NCI-H510A treated with DMSO at 0.1 percent for 48 hours (cell line): ENCODE data around the gene NCR3LG1.
A peak's percentile ranks its signal among the peaks of the same experiment; 100 is the strongest.

Source experiments
- DNase-seq: peaks from one replicate; lab custom pipeline; 2025; lab: John Stamatoyannopoulos, UW

NCR3LG1 gene, protein sequence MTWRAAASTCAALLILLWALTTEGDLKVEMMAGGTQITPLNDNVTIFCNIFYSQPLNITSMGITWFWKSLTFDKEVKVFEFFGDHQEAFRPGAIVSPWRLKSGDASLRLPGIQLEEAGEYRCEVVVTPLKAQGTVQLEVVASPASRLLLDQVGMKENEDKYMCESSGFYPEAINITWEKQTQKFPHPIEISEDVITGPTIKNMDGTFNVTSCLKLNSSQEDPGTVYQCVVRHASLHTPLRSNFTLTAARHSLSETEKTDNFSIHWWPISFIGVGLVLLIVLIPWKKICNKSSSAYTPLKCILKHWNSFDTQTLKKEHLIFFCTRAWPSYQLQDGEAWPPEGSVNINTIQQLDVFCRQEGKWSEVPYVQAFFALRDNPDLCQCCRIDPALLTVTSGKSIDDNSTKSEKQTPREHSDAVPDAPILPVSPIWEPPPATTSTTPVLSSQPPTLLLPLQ

DNA sequence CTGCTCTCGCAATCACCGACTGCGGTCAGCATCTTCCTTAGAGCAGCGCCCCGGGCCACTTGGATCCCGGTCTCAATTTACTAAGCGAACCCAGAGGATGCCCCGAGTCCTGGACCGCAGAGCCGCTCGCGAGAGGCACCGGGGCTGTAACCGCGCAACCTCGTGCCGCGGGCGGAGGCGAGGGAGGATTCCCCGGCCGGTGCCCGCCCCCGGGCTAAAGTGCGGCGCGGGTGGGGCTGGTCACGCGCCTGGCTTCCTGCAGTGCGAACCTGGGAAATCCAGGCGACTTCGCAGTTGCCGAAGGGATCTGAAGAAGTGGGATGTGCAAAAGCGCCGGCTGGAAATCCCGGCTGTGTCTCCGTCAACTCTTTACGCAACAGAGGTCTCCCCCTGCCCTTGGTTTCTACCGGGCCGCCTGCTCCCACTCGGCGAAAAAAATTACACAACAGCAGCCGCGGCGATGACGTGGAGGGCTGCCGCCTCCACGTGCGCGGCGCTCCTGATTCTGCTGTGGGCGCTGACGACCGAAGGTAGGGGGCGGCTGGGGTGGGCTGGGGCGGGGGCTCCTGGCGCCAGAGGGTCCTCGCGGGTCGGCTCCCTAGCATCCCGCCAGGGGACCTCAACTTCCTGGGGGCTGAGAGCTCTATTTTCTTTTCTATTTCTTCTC lies at the start of gene NCR3LG1:
TSS of gene NCR3LG1 (plus strand) at position 291 of the 667 bp plus-strand sequence. CDS start at position 461, 170 bp downstream.
- DNase-seq = peak; percentile 18

DNA sequence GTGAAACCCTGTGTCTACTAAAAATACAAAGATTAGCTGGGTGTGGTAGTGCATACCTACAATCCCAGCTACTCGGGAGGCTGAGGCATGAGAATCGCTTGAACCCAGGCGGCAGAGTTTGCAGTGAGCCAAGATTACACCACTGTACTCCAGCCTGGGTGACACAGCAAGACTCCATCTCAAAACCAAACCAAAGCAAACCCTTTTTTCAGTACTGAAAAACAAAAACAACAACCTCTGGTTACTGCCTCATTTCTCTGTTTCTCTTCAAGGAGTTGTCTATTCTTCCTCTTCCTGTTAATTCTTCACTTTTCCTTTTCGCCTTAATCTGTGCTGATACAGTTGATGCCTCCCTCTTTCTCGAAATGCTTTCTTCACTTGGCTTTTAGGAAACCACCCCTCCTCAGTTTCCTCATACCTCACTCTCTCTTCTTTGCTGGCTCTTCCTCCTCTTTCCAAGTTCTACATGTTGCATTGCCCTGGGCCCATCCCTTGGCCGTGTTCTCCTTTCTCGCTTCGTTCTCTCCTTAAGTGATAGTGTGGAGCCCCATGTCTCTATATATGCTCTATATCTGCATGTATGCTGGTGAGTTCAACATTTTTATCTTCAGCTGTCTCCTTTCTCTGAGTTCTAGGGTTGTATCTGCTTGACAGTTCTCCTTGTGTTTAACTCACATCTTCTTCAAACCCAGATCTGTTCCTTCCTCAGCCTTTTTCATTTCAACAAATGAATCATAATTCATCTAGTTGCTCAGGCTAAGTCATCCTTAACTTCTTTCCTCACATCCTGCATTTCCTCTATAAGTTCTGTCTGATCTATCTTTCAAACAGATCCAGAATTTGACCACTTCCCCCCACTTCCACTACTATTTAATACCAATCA lies 38.0 kb upstream of the NCR3LG1 start:
- no peak for DNase-seq

DNA sequence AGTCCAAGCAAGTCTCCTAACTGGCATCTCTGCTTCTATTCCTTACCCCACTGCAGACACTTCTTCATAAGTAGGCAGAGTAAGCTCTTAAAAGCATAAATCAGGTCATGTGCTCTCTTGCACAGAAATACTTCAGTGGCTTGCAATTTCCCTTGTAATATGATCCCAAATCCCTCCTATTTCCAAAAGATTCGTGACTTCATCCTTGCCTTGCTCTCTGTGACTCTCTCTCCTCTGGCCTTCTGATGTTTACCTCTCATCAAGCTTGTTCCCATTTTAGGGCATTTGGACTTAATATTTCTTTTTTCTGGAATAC lies 37.4 kb upstream of the NCR3LG1 start:
- DNase-seq = no peak

DNA sequence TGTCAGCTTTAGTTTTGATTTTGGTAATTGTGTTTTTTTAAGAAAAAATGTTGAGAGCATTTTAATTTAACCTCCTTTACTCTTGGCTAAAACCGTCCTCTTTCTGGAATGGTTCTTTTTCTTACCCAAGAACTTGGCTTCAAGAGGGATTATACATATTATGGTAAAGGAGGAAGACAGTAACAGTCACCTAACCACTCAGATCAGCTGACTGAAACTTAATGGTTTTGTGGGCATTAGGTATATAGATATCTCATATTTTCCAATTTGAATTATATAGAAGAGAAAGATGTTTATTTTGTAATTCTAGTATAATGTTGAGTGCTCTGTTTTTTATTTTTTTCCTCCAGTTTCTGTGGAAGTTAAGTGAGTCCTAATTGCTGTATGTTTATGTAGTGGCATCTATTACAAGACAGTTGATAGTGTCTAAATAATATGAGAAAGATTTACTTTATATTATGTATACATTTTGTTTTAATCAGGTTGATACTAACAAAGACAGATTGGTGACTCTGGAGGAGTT lies 36.6 kb upstream of the NCR3LG1 start:
- no peak for DNase-seq

DNA sequence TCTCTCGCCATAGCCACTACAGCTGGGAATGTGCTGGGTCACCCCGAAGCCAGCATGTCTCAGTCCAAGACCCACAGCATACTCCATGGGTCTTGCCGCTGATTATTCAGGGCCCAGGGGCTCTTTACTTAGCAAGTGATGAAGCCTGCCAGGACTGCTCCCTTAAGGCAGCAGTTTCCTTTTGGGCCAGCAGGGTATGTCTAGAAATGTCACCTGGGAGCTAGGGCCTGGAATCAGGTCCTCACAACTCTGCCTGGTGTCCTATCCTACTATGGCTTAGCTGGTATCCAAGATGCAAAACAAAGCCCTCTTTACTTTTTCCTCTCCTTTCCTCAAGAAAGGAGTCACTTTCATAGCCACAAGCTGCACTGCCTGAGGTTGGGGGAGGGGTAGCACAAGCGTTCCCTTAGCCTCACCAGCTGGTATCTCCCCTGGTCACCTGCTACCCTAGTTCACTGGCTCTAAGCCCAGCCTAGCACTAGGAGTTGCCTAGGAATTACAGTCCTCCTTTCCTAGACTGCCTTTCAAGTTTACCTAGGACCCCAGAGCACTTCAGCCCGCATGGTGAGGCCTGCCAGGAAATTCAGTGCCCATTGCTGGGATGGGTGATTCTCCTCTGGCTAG lies 22.6 kb upstream of the NCR3LG1 start:
- DNase-seq = no peak

DNA sequence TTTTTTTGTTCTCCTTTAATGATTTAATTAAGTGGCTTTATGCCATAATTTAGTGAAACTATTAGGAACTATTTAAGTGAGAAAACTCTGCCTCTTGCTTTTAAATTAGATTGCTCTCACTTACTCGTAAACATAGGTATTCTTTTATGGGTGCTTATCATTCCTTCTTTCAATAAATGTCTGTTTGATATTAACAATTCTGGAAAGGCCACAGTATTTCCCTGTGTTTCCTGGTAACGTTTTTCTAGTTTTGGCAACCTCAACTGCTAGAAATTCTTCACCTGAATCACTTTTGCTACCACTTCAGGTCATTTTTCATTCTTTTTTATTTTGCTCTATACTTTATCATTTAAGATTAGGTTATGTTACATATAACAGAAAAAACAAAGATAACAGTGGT lies 19.9 kb upstream of the NCR3LG1 start:
- DNase-seq = no peak

DNA sequence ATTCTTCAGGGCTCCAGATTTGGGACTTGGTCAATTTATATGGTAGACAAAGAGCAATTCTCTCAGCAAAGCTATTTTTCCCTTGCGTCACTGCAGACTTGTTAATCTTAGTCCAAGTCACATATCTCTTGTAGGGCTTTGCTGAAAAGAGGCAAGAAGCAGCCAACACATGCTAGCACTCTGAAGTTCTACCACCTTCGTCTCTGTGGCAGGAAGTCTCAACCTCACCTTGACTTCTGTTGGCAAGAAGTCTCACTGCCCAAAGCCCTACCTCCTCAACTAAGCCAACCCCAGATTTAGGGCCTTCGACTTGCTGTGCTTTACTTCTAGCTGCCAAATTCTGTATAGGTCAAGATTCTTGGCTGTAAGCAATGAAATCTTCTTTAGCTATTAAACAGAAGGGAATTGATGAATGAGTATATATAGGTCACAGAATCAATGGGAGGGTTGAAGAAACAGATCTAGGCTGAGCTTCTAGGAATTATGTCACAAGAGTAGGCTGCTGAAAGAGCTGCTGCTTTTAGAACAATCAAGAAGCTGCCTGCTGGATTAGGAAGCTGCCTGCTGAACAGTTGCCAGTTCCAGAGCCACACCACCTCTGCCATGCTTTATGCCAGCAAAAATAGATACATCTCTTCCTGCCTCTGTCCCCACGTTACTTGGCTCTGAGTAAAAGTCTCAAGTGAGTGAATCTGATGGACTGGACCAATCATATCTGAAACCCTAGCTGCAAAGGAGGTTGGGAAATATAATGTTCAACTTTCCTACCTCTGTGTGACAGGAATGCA lies 17.6 kb upstream of the NCR3LG1 start:
- DNase-seq = no peak

DNA sequence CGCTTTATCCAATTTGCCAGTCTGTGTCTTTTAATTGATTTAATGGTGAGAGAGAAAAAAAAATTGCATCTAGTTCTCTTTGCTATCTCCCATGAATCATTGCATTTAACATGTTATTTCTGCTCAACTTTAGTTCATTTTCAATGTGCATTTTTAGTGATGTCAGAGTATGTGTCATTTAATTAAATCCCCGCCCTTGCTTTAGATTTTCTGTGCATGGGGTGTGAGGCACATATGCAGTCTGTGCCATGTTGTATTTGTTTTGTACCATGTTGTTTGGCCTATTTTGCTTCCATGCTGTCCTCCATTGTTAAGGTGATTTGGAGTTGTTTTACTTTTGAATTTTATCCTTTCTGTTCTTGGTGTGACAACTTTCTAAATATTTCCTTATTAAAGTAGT lies 8.3 kb upstream of the NCR3LG1 start:
- no peak for DNase-seq

DNA sequence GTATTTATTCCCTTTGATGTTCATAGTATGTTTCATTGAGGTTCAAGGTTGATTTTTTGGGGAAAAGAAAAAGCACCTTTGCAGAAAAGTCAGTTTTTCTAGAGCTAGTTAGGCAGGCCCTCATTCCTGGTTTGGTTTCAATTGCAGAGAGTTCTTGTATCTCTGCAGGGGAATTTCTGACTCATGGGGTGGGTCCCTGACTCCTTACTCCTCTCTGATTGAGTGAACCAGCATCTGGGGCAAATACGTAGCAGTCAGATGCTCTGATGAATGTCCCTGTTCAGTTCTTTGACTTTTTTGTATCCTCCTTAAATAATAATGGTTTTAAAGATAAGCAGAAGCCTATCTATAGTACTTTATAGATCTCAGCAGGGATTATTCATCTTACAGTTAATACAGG lies 7.7 kb upstream of the NCR3LG1 start:
- DNase-seq = no peak

DNA sequence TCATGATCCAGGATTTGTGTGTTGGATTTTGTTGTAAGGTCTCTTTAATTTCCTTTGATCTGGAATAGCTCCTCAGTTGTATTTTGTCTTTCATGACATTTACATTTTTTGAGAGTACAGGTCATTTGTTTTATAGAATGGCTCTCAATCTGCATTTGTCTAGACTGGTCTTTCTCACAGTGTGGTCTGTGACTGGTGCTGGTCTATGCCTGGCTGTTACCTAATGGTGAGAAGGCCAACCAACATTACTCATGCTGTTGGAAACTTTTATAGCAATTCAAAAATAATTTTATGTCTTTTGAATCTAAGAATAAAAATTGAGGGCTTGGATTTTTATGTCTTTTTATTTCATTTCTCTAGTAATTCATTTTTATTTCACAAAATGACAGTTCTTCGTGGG lies 3.9 kb upstream of the NCR3LG1 start:
- no peak for DNase-seq

DNA sequence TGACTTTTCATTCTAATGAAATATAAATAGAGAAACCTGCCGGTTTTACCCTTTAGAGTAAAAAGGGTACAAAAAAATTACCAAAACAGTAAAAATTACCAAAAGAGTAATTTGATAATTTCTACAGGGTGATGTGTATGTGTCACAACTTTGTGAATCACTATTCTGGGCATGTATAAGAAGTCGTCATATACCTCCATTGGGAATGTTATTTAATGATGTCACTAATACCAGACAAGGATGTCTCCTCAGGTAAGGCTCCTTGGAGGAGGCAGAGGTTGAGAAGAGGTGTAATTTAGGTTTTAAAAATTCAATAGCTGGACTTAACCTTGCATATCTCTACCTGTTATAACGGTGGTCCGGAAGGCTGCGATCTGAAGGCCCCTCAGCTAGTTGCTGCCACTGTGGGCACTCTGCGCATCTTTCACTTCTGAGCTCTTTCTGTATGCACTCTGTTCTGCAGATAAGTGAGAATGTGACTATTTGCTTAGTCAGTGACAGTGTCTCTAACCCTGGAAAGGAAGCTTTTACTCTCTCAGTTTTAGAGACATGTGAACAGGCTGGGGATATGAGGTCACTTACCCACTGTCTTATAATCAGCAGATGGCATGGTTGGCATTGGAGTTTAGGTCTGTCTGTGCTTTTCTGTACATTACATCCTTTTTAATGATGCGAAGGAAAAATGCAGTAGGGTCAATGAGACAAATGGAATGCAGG lies 987 bp upstream of the NCR3LG1 start:
- DNase-seq = no peak

DNA sequence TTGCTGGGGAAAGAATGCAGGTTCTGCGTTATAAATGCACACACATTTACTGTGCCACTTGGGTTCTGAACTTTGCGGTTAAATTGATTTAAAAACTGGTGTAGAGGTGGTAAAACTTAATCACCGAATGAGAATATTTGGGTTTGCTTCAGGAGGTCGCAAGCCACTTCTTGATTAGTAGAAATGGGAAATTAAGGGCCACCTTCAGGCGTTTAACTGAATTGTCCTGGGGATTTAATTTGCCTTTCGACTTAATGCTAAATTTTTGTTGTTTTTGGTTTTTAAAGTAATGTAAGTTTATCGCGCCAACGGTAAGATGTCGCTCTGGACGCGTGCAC lies 459 bp upstream of the NCR3LG1 start:
- no peak for DNase-seq

DNA sequence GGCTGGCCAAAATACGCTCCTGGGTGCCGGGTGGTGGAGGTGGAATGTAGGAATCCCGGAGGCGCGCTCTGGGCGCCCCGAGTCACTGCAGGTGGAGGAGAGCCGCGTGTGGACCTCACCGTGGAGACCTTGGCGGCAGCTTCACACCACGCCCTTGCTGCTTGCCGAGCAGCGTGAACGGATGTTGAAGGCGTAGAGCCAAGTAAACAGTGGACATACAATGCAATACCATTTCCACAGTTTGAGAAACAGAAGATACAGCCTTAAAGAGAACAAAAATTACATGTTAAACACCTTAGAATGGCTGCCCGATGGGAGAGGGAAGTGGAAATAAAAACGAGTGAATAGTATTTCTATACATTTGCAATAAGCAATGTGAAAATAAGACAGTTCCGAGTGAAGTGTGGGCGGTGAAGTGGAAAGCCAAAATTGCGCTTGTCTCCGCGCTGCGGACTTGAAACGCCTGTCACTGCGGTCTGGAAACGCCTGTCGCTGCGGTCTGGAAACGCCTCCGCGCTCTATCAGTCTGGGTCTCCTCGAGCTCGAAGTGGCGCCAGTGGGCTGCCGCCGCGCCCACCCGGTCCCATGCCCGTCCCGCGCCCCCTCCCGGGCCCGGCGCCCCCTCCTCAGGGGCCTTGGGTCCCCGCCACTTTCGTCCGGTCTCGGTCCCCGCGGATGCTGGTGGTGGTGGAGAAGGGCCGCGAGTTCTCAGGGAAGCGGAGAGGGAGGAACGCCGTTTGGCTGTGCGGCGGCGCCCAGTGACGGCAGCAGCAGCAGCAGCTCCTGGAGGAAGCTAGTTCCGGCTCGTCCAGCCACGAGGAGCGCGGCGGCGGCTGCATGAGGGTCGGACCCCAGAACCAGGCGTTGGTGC lies 1.6 kb downstream of the NCR3LG1 start:
- DNase-seq = peak; percentile 57

DNA sequence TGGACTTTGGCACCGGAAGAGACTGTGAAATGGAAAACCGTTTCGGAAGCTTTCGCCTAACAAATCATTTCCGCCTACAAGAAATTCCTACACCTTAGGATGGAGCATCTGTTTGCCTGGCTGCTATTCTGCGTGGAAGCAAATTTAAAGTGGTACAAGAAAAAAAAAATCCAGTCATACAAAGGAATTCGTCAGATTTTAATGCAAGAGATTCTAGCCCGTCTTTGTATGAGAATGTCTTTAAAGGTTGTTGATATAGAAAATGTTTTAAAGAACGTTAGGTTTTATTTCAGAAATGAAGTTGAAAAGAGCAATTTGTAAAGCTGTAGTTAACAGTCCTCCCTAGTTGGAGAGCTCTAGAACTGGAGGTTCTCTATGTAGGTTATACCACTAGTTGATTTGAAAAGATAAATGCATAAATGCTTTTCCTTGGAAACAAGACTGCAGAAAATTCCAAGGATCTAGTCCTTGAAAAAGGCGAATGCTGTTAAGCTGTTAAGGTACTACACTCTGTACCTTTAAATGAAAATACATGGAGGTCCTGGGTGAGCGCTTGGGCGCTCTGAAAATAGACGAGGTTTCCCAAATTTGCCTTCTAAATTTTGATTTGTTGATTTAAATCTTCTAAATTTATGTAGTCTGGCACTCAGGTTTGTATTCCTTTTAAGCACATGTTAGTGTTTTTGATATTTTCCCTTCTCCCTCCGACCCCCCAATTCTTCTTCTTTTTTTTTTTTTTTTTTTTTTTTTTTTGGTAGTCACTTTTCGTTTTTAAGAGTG lies 2.4 kb downstream of the NCR3LG1 start:
- peak; percentile 39 for DNase-seq

DNA sequence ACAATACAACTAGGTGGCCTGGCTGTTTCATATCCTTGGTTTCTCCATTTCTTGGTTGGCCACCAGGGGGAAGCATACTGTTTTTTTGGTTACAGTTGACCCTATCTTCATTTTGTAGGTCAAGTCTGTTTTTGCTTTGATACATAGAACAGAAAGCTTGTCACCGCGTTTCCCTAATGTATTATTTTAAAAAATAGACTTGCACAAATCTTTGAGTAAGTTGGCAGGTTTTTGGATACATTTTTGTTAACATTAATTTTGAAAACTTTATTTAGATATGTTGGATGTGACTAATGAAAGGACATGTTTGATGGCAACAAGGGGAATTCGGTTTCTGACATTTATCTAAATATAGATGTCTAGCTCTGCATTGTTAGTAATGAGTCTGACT lies 3.0 kb downstream of the NCR3LG1 start:
- DNase-seq = peak; percentile 69

DNA sequence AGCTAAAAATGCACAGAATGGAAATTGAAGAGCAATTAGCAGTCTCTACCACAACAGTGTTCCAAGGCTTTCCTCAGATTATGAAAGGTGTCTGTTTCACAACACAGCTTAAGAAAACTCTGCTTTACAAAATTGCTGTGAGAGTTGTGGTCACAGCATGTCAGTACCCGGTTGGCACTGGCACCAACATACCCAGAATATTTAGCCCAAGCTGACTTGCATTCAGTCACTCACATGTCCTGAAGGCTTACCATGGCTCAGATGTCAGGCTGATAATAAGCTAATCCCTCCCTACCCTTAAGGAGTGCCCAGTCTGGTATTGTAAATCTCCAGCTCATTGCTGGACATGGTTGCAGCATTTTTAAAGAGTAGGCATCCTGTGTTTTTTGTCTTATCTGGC lies 14.9 kb downstream of the NCR3LG1 start:
- DNase-seq = no peak

DNA sequence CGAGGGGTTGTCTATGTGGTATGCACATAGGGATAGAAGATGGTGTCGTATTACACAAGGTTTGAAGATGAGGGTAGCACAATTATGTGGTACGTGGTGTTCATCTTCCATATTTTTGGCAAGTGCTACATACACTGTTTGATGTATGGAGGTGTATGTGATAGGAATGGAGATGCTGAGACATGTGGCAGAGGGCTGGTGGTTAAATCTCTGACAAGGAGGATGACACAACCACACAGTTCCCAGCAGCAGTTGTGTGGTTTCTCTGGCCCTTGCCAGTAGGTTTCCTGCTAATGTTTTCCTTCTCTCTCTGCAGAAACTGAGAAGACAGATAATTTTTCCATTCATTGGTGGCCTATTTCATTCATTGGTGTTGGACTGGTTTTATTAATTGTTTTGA lies 17.0 kb downstream of the NCR3LG1 start:
- no peak for DNase-seq

DNA sequence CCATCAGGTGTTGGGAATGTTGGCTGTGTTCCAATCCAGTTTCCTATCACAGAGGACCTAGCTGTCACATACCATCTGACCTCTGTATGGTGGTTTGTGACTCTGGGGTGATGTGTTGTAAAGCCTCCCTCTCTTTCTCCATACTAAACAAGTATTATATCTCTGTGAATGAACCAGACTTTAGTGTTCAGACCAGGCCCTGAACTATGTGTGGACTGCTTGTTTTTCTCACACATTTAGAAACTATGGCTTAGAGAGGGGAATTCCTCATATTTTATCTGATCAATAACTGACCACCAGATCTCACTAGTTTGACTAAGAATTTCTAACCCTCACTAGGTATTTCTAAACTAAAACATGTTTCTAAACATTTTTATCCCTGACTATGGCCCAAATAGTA lies 17.5 kb downstream of the NCR3LG1 start:
- DNase-seq = no peak

DNA sequence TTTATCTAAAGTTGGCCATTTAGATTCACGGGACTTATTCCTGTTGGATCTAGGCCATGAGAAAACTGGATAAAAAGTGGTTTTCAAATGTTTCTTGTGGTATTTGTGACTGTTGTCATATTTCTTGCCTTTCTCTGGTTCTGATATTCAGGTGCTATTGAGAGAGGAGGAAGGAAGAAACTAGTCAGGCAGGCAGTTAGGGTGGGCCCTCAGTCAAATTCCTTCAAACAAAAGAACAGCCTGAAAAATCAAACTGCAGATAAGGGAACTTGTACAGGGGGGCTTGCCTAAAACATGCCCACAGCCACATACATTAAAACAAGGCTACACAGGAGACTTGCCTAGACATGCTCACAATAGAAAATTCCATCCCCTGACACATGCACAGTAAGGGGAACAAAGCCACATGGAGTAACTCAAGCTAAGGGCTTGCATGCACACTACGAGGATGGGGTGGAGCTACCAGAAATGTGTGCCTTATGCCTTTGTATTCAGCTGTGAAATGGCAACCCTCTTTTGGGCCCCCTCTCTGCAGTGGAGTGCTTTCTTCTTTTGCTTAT lies 18.2 kb downstream of the NCR3LG1 start:
- DNase-seq = no peak
